Activated T-helper 1 cell treated with anti-CD3 and anti-CD28 coated beads, Interleukin-12 subunit alpha, Interleukin-12 subunit beta, Interleukin-2, Interleukin-4 antibody, amounts not matched to agents 30 ng/mL and 10 ng/mL and 1 ng/mL, durations not matched to agents 14 hours and 24 hours and 36 hours (primary cell): Measurements from ENCODE around the gene SLC31A1. TPM values are rescaled to one million over a fixed set of nuclear protein-coding genes. Genes with fewer than 3 reads are reported as not detected.

ENCODE experiments used
- DNase-seq: peaks from one replicate; pipeline ENCODE4 v3.0.0; 2021; ENCODE audit warnings: low spot score
- H3K27ac Mint-ChIP-seq: one replicate; pipeline ENCODE4 v1.8.0; 2021; ENCODE audit warnings: mild to moderate bottlenecking, mixed read lengths
- H3K27me3 Mint-ChIP-seq: one replicate; pipeline ENCODE4 v1.8.0; 2022; ENCODE audit warnings: mild to moderate bottlenecking, moderate library complexity, mixed read lengths; ENCODE audit not compliant: insufficient read depth
- H3K36me3 Mint-ChIP-seq: one replicate; pipeline ENCODE4 v1.8.0; 2021; ENCODE audit warnings: low read depth, mixed read lengths
- H3K4me1 Mint-ChIP-seq: one replicate; pipeline ENCODE4 v1.8.0; 2021; ENCODE audit warnings: low read depth, mixed read lengths
- H3K4me3 Mint-ChIP-seq: one replicate; pipeline ENCODE4 v1.8.0; 2021; ENCODE audit warnings: mild to moderate bottlenecking, moderate library complexity, mixed read lengths
- H3K9me3 Mint-ChIP-seq: one replicate; pipeline ENCODE4 v1.8.0; 2021; ENCODE audit warnings: mixed read lengths
- intact Hi-C: fragments of 100-400 bp; cut with micrococcal nuclease; formaldehyde crosslinking; loops from one replicate; pipeline ENCODE4 v1.15.1; 2024
- total RNA-seq: library from RNA; stranded (reverse); gene quantifications from 2 replicates; pipeline ENCODE4 v1.2.3, GENCODE V29; 2022

The SLC31A1 gene
- total RNA-seq, 1 donor from 2014 or later, result 16.1 TPM

DNA sequence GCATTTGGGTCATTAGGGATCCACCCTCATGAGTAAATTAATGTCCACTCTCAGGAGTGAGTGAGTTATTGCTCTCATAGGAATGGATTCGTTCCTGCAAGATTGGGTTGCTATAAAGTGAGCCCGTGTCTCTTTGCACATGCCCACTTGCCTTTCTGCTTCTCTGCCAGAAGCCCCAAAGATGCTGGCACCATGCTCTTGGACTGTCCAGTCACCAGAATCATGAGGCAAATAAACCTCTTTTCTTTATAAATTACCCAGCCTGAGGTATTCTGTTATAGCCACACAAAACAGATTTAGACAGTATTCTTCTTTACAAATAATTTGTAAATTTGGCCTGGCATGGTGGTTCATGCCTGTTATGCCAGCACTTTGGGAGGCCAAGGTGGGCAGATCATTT is 29.5 kb downstream of the SLC31A1 start:
- Mint-ChIP-seq H3K27me3 (no peaks in the 10 kb centered on the region), H3K27ac (no peak overlapping the region), H3K9me3 (peaks cover 6% of the 10 kb centered on the region), H3K4me3 (no peak overlapping the region), H3K36me3 (peaks cover 4% of the 10 kb centered on the region), H3K4me1 (no peaks in the 10 kb centered on the region)
- no peak for DNase-seq
- intact Hi-C loops, result no loop called here

DNA sequence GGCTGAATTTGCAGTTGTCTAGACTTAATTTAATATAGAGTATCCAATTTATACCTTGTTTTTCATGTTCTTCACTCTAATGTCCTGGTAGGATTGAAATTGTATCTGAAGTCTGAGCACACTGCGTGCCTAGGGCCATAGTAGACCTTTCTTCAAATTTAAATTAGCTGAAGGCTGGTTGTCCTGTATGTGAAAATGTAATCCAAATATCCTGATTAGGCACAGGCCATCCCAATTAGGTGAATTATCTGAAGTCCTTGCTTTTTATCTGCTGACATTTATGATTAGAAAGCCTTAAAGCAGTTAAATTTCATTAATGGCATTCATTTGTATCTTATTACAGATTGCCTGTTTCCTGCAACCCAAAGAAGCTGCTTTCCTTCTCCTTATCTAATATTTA is 33.6 kb downstream of the SLC31A1 start:
- Mint-ChIP-seq H3K9me3 (no peaks in the 10 kb centered on the region), H3K4me3 (no peak overlapping the region), H3K36me3 (peaks cover 17% of the 10 kb centered on the region), H3K27ac (no peak overlapping the region), H3K27me3 (no peaks in the 10 kb centered on the region), H3K4me1 (peaks cover 4% of the 10 kb centered on the region)
- no peak for DNase-seq
- intact Hi-C loops, result no loop called here

DNA sequence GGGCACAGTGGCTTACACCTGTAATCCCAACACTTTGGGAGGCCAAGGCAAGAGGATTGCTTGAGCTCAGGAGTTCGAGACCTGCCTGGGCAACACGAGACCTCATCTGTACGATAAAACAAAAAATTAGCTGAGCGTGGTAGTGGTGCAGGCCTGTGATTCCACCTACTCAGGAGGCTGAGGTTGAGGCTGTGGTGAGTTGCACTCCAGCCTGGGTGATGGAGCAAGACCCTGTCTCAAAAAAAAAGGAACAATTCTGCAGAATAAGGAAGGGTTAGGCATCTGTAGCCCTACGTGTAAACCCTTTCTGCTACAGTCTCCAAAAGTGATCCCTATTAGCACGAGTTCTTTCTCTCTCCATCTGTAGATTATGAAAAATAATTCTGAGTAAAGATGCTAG is 34.1 kb downstream of the SLC31A1 start:
- peaks cover 4% of the 10 kb centered on the region for H3K4me1 Mint-ChIP-seq
- no peaks in the 10 kb centered on the region for H3K9me3 Mint-ChIP-seq
- no peak overlapping the region for H3K4me3 Mint-ChIP-seq
- DNase-seq, result no peak
- H3K36me3 Mint-ChIP-seq, result peaks cover 19% of the 10 kb centered on the region
- intact Hi-C loops, result no loop called here
- no peaks in the 10 kb centered on the region for H3K27me3 Mint-ChIP-seq
- H3K27ac Mint-ChIP-seq, result no peak overlapping the region

DNA sequence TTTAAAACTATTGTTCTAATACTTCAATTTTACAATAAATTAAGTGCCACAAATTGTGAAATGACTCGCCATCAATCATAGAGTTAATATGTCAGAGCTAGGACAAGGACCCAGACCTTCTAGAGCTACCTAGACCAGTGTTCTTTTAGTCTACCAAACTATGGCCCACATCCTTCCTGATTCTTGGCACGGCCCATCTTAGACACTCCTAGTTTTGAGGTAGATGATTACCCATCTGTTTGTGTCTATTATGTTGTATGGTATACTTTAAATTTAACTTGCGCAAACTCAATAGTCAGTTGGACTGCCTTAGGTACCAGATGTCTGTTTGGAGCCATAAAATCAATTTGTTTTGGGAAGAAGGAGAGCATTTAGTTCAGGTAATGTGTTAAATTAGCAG is 36.5 kb downstream of the SLC31A1 start:
- Mint-ChIP-seq H3K27me3 (no peaks in the 10 kb centered on the region), H3K4me1 (peaks cover 4% of the 10 kb centered on the region), H3K36me3 (peaks cover 26% of the 10 kb centered on the region), H3K4me3 (no peak overlapping the region), H3K9me3 (no peaks in the 10 kb centered on the region), H3K27ac (no peak overlapping the region)
- intact Hi-C loops, result no loop called here
- no peak for DNase-seq

DNA sequence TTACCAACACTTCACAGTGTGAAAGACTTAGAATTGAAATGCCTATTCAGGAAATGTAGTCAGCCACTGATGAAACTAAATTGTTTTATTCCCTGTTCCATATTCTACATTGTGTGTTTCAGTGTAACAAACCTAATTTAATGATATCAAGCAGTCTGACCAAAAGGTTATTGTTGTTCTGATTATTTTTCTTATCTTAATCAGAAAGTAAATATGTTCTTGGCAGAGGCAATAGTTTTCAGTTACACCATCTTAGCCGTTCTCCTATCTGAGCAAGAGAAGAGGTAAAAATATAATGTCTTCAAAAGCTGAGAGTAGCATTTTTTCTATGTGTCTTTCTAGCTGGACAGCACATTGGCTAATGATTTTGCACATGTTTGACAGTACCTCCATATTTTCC is 36.9 kb downstream of the SLC31A1 start:
- Mint-ChIP-seq H3K4me1 (peaks cover 4% of the 10 kb centered on the region), H3K27ac (no peak overlapping the region), H3K4me3 (no peak overlapping the region), H3K36me3 (peaks cover 26% of the 10 kb centered on the region), H3K27me3 (no peaks in the 10 kb centered on the region), H3K9me3 (no peaks in the 10 kb centered on the region)
- DNase-seq, result no peak
- intact Hi-C loops, result no loop called here

DNA sequence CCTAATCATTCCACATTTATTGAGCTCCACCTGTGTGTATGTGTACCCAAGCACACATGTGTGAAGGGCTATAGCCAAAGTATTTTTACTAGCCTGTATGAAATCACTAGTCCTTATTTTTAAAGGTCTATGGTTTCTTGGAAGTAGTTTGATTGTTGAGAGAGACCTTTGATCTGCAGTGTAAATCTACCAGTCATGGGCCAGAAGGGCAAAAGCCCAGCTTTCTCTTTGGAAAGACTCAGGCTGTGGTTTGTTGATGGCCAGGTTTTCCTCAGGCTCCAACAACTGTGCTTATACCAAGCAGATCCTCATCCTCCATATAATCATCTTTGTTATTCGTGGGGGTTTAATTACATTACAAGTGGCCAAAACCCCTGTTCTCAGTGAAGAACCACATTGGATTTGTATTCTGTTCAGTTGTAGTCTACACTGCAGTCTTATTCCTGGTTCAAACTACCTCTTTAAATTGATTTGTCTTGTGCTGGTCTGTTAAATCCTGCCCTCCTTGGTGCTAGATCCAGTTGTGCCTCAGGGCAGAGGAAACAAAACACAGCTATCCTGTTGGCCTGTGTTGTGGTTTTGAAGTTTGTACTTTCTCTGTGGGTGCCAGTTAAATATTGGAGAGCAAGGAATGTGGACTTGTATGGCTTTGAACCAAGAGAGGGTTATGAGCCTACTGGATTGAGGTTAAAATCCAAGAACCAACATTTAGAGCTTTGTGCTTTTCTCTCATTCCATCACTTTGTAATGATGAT is 40.8 kb downstream of the SLC31A1 start:
- intact Hi-C loops, result no loop called here
- no peaks in the 10 kb centered on the region for H3K9me3 Mint-ChIP-seq

DNA sequence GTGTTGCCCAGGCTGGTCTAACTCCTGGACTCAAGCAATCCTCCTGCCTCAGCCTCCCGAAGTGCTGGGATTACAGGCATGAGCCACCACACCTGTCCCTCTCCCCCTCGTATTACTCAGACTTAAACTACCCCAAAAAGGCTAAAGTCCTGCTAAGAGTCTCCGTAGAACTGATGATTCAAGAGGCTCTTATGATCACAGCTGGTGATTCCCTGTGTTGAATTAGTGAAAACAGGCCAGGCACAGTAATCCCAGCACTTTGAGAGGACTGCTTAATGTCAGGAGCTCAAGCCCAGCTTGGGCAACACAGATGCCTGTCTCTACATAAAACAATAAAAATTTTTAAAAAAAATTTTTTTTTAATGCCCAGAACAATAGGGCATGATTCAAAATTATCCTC is 44.8 kb downstream of the SLC31A1 start:
- no peak overlapping the region for H3K27ac Mint-ChIP-seq
- H3K36me3 Mint-ChIP-seq, result peaks cover 34% of the 10 kb centered on the region
- intact Hi-C loops, result no loop called here
- H3K4me3 Mint-ChIP-seq, result no peak overlapping the region
- H3K4me1 Mint-ChIP-seq, result peaks cover 16% of the 10 kb centered on the region
- no peaks in the 10 kb centered on the region for H3K27me3 Mint-ChIP-seq
- no peak for DNase-seq
- H3K9me3 Mint-ChIP-seq, result no peaks in the 10 kb centered on the region

More for the DNA sequence above, 40.8 kb downstream of the SLC31A1 start:
- no peaks in the 10 kb centered on the region for H3K27me3 Mint-ChIP-seq
- peaks cover 4% of the 10 kb centered on the region for H3K4me1 Mint-ChIP-seq
- no peak for DNase-seq
- peaks cover 33% of the 10 kb centered on the region for H3K36me3 Mint-ChIP-seq
- no peak overlapping the region for H3K4me3 Mint-ChIP-seq
- H3K27ac Mint-ChIP-seq, result no peak overlapping the region

DNA sequence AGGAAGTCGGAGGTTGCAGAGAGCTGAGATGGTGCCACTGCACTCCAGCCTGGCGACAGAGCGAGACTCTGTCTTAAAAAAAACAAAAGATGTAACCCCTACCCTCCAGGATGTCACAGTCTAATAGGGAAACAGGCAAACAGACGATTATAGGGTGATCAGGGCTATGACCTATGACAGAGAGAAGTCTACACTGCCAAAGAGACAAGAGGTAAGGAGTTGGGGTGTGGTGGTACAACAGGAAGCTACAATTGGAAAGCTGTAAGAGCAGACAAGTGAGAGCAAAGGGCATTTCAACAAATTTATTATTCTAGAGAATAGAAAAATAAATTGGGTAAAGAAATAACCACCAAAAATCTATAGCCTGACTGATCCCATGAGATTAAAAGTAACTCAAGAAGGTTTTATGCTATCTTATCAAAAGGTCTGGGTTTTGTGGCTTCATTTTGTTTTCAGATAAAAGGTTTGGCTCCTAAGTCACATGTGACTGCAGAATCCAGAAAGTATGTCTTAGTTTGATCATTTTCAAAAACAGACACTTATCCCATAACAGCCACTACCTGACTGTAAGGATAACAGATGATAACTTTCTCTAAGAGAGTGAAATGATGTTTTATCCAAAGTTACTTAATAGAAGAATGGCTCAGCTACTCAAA is 46.7 kb downstream of the SLC31A1 start:
- H3K27ac Mint-ChIP-seq, result peak overlapping the region; percentile 6
- no peaks in the 10 kb centered on the region for H3K9me3 Mint-ChIP-seq
- H3K4me1 Mint-ChIP-seq, result peaks cover 17% of the 10 kb centered on the region
- no peak for DNase-seq
- intact Hi-C loops, result no loop called here
- no peak overlapping the region for H3K4me3 Mint-ChIP-seq
- no peaks in the 10 kb centered on the region for H3K27me3 Mint-ChIP-seq
- H3K36me3 Mint-ChIP-seq, result peaks cover 38% of the 10 kb centered on the region

DNA sequence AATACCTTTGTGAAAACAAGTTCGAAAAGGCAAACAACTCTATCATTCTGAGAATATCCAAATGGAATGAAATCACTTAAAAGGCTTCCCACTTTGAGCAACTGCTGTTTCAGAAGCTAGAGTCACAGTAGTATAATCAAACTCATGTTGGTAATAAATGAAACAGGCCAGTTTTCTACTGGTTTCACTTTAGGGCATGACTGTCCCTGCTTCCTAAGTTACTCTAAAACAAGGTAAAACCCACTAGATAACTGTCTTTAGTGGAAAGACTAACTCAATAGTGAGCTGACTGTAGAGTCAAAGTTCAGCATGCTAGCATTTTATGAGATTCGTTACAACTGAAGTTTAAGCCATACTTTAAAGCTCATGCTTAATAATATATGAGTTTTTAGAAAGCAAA is 48.0 kb downstream of the SLC31A1 start:
- Mint-ChIP-seq H3K27me3 (no peaks in the 10 kb centered on the region), H3K9me3 (no peaks in the 10 kb centered on the region), H3K4me1 (peaks cover 17% of the 10 kb centered on the region), H3K27ac (no peak overlapping the region), H3K36me3 (peaks cover 40% of the 10 kb centered on the region), H3K4me3 (no peak overlapping the region)
- no peak for DNase-seq
- intact Hi-C loops, result no loop called here

DNA sequence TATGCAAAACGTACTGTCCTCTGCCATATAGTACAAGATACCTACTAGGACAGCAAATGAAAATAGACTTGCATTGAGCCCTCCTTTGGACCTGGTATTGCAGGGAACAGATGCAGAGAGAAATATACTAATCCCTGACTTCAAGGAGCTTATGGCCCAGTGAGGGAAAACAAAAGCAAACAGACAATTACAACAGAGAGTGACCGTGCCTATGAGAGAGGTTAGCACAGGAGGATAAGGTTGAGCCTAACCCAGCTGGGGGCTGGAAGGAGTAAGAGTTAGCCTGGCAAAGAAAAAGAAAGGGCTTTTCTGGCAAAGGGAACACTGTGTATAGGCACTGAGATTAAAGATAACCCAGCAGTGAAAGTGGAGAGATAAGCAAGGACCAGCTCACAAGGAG is 48.5 kb downstream of the SLC31A1 start:
- H3K9me3 Mint-ChIP-seq, result no peaks in the 10 kb centered on the region
- no peaks in the 10 kb centered on the region for H3K27me3 Mint-ChIP-seq
- no peak overlapping the region for H3K4me3 Mint-ChIP-seq
- H3K36me3 Mint-ChIP-seq, result peaks cover 38% of the 10 kb centered on the region
- peaks cover 17% of the 10 kb centered on the region for H3K4me1 Mint-ChIP-seq
- DNase-seq, result no peak
- intact Hi-C loops, result loop anchor here (5.0 to 10.0 kb wide), 2 partner anchors 158 to 1115 kb away; partner anchors contain the start of gene AKNA
- no peak overlapping the region for H3K27ac Mint-ChIP-seq

DNA sequence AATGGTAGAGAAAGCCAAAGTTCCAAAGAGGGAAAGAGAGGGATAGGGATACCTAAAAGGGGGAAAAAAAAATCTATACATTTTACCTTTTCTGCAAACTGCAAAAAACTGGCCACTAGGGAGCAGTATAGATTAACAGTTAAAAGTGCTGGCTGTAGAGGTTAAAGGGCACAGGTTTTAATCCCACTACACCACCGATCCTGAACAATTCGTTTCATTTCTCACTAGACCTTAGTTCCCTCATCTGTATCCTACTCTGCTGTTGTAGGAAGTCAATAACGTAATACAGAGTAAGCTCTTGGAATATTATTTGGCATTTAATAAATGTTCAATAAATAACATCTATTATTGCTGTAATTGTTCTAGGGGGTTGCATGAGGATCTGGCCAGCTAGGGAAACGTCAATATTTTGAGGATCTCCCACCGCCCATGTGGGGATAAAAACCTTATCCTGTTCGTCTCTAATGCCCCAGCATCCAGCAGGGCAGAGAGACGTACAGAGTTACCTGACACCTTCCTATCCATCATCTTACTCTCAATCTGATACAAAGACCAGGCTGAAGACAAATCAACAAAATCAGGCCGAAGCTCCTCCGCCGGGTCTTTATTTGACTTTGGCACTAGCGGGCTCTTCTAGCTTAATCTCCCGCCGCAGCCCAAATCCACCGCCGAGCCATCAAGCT is 53.3 kb downstream of the SLC31A1 start:
- peaks cover 36% of the 10 kb centered on the region for H3K36me3 Mint-ChIP-seq
- no peaks in the 10 kb centered on the region for H3K27me3 Mint-ChIP-seq

DNA sequence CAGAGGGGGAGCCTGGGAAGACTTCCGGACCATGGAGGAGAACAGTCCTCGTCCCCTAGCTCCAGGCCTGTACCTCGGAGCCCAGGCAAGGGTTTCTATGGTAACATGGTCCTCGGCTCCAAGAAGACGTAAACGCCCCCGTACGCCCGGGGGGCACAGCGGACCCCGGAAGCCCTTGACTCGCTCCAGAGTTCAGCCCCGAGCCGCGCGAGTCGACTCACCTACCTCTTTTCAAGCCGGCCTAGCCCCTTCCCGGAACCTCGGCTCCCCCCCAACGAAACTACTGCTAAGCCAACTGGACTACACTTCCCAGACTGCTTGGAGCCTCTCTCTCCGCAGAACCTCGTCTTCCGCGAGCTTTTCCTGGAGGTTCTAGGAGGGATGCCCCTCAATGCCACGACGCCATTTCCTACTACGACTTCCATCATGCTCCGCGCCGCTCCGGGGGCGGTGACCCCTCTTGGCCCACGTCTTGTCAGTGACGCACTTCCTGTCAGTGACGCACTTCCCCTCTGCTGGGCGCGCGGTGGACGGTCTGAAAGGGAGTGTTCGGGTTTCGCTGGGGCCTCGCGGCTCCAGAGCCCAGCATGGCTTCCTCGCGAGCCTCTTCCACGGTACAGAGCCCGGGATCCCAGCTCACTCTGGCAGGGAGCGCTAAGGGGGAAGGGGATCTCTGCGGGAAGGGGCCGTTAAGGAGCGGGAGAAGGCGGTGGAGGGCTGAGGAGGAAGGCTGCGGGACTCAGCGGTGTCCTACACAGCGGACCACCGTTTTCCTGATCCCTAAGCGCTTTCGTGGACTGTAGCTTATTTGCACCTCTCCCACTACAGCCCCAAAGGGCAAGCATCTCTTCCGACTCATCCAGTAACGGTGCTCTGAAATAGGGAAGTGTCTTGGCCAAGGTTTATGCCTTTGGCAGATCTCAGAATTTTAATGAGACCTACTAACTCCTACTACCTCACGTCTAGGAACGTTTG is 54.1 kb downstream of the SLC31A1 start, which contains the start of the genes CDC26 and PRPF4:
CDC26 (minus strand) TSS at position 416 of the 975 bp plus-strand sequence. CDS start 3,065 bp downstream, outside the sequence.
PRPF4 (plus strand) TSS at position 502 of the 975 bp plus-strand sequence; CDS start at position 588, 86 bp downstream.
- Mint-ChIP-seq H3K27me3 (no peaks in the 10 kb centered on the region), H3K27ac (no peak within 1 kb of the TSS), H3K36me3 (peaks cover 39% of the 10 kb centered on the region), H3K4me3 (no peak within 1 kb of the TSS), H3K4me1 (peaks cover 30% of the 10 kb centered on the region), H3K9me3 (no peaks in the 10 kb centered on the region)
- intact Hi-C loops, result loop anchor here (1.0 to 10.0 kb wide), 12 partner anchors 54 to 1109 kb away; partner anchors contain the start of genes AKNA, ALAD, C9orf43 and FKBP15
- DNase-seq, result peak; percentile 94

More for the DNA sequence above, 53.3 kb downstream of the SLC31A1 start:
- no peak overlapping the region for H3K4me3 Mint-ChIP-seq
- peak; percentile 19 for DNase-seq
- no peaks in the 10 kb centered on the region for H3K9me3 Mint-ChIP-seq
- intact Hi-C loops, result loop anchor here (1.0 to 10.0 kb wide), 13 partner anchors 53 to 1110 kb away; partner anchors contain the start of genes AKNA, ALAD, C9orf43 and FKBP15
- peaks cover 27% of the 10 kb centered on the region for H3K4me1 Mint-ChIP-seq
- H3K27ac Mint-ChIP-seq, result no peak overlapping the region
